Stimulated activated CD8-positive, alpha-beta memory T cell treated with anti-CD3 and anti-CD28 coated beads, Interleukin-2, amount 100 ng/mL, for 1 hour (primary cell): Measurements from ENCODE around the gene NLRC5.
"Not testable (repeated sequence)": the region's sequence is repeated elsewhere in the genome, so short reads cannot be mapped to it uniquely, and the experiment has no call there.

Experiments
- DNase-seq, 2 donors: peaks; one replicate each; pipeline ENCODE4 v3.0.0-alpha.2; 2020; ENCODE audit warnings: low read depth in 2 of 2

The NLRC5 gene

GRCh38 chr16:56980792-56981724 lies 8.3 kb upstream of the NLRC5 start:
- DNase-seq, result no peak

- no peak for DNase-seq
These were observed 7.6 kb upstream of the NLRC5 start for GRCh38 chr16:56981729-56982271.

GRCh38 chr16:56982695-56983094 lies 6.7 kb upstream of the NLRC5 start:
- no peak for DNase-seq

GRCh38 chr16:56983211-56983751 lies 6.1 kb upstream of the NLRC5 start:
- DNase-seq, result no peak

GRCh38 chr16:56984639-56985038 lies 4.7 kb upstream of the NLRC5 start:
- no peak for DNase-seq

GRCh38 chr16:56985288-56985961 lies 3.9 kb upstream of the NLRC5 start:
- no peak for DNase-seq

GRCh38 chr16:56985962-56986360 lies 3.4 kb upstream of the NLRC5 start:
- no peak for DNase-seq

GRCh38 chr16:56986361-56986760 lies 3.0 kb upstream of the NLRC5 start:
- DNase-seq, result no peak

GRCh38 chr16:56986908-56987307 lies 2.4 kb upstream of the NLRC5 start:
- DNase-seq, result not testable (repeated sequence)

- DNase-seq, result no peak
These were observed 1.7 kb upstream of the NLRC5 start for GRCh38 chr16:56987692-56988091.

GRCh38 chr16:56988161-56988947 lies 1.0 kb upstream of the NLRC5 start:
- DNase-seq, result no peak

- no peak for DNase-seq
These were observed 631 bp downstream of the NLRC5 start for GRCh38 chr16:56989988-56990387.

- no peak for DNase-seq
These were observed 1.3 kb downstream of the NLRC5 start for GRCh38 chr16:56990407-56991286.

GRCh38 chr16:56992431-56992830 lies 3.1 kb downstream of the NLRC5 start:
- not testable (repeated sequence) for DNase-seq

- no peak for DNase-seq
These were observed 3.8 kb downstream of the NLRC5 start for GRCh38 chr16:56993204-56993603.

GRCh38 chr16:56994311-56994710 lies 5.0 kb downstream of the NLRC5 start:
- no peak for DNase-seq

GRCh38 chr16:56995136-56995805 lies 5.9 kb downstream of the NLRC5 start:
- no peak for DNase-seq

- no peak for DNase-seq
These were observed 7.9 kb downstream of the NLRC5 start for GRCh38 chr16:56997264-56997663.

- DNase-seq, result no peak
These were observed 8.6 kb downstream of the NLRC5 start for GRCh38 chr16:56997931-56998330.

GRCh38 chr16:56998352-56998751 lies 9.0 kb downstream of the NLRC5 start:
- no peak for DNase-seq
